Stimulated activated CD8-positive, alpha-beta memory T cell treated with anti-CD3 and anti-CD28 coated beads, Interleukin-12 subunit alpha, Interleukin-12 subunit beta, amount 100 ng/mL, for 24 hours (primary cell): ENCODE data around the gene SLC41A1.

Source experiments
- DNase-seq: peaks from one replicate; pipeline ENCODE4 v3.0.0-alpha.2; 2020; ENCODE audit errors: extremely low read depth

SLC41A1 gene

GRCh38 chr1:205754857-205755256, 58.1 kb downstream of the SLC41A1 start:
- no peak for DNase-seq

- DNase-seq = no peak
These were observed 61.9 kb downstream of the SLC41A1 start for GRCh38 chr1:205751036-205751651.

- peak; percentile 90 for DNase-seq
These were observed 62.6 kb downstream of the SLC41A1 start, which contains the start of gene NUCKS1 for GRCh38 chr1:205750138-205751035. Gene NUCKS1 (minus strand): TSS chr1:205750182. CDS start chr1:205749973, 209 bp downstream.

GRCh38 chr1:205749234-205750137, 63.5 kb downstream of the SLC41A1 start:
- peak; percentile 93 for DNase-seq

GRCh38 chr1:205748403-205749233, 64.4 kb downstream of the SLC41A1 start:
- peak; percentile 5 for DNase-seq

- DNase-seq = no peak
These were observed 66.1 kb downstream of the SLC41A1 start for GRCh38 chr1:205746757-205747412.

- DNase-seq = no peak
These were observed 68.6 kb downstream of the SLC41A1 start for GRCh38 chr1:205744403-205744802.

- no peak for DNase-seq
These were observed 69.0 kb downstream of the SLC41A1 start for GRCh38 chr1:205743977-205744376.

- no peak for DNase-seq
These were observed 71.3 kb downstream of the SLC41A1 start for GRCh38 chr1:205741681-205742080.

GRCh38 chr1:205739348-205740160, 73.4 kb downstream of the SLC41A1 start:
- no peak for DNase-seq
